Measurements from ENCODE around the gene LONP2. TPM values are rescaled to one million over a fixed set of nuclear protein-coding genes. Genes with fewer than 3 reads are reported as not detected.

LONP2 gene
- total and polyA plus RNA-seq, 2 donors, result 37.7 to 39.5 TPM

- Histone ChIP-seq H3K27ac (ENCODE audit: low read depth in 1 of 2, low read length in 1 of 2) (no peak overlapping the region), H3K36me3 (ENCODE audit: control insufficient read depth in 2 of 2, insufficient read depth in 2 of 2, low read length in 1 of 2) (peaks cover 17 to 28% of the 10 kb centered on the region in 2 donors), H3K27me3 (ENCODE audit: control insufficient read depth in 2 of 2, insufficient read depth in 1 of 2, low read length in 1 of 2) (no peaks in the 10 kb centered on the region), H3K9me3 (ENCODE audit: control insufficient read depth in 2 of 2, insufficient read depth in 1 of 2, low read length in 1 of 2) (no peaks in the 10 kb centered on the region), H3K4me3 (ENCODE audit: low read length in 2 of 2) (no peak overlapping the region), H3K4me1 (ENCODE audit: control insufficient read depth in 2 of 2, insufficient read depth in 2 of 2, low read length in 2 of 2) (no peaks in the 10 kb centered on the region)
- no peak for DNase-seq (ENCODE audit: low read depth in 6 of 9, low spot score in 9 of 9)
- WGBS, result 100% methylated on average over 1 of the region's 1 CpG
These were observed 30.4 kb downstream of the LONP2 start for GRCh38 chr16:48274476-48274875.

DNA sequence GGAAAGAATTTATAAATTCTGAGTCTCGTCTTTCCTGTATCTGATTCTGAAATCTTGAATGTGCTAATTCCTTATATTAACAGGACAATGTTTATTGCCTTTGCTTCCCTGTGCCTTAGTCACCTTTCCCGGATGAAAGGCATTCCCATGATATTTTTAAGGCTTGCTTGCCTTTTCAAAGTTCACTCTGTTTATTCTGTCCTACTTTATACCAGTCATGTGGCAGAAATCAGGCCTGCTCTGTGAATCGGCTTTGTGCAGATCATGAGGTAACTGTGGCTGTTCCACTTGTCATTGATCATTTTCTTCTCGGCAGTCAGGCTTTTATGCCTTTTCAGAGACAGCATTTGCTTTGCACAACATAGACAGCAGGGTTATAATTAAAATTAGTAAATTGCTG, 32.0 kb downstream of the LONP2 start:
- Histone ChIP-seq H3K27me3 (ENCODE audit: control insufficient read depth in 2 of 2, insufficient read depth in 1 of 2, low read length in 1 of 2) (no peaks in the 10 kb centered on the region), H3K4me3 (ENCODE audit: low read length in 2 of 2) (no peak overlapping the region), H3K9me3 (ENCODE audit: control insufficient read depth in 2 of 2, insufficient read depth in 1 of 2, low read length in 1 of 2) (no peaks in the 10 kb centered on the region), H3K36me3 (ENCODE audit: control insufficient read depth in 2 of 2, insufficient read depth in 2 of 2, low read length in 1 of 2) (peaks cover 14% of the 10 kb centered on the region in 2 donors), H3K4me1 (ENCODE audit: control insufficient read depth in 2 of 2, insufficient read depth in 2 of 2, low read length in 2 of 2) (no peaks in the 10 kb centered on the region), H3K27ac (ENCODE audit: low read depth in 1 of 2, low read length in 1 of 2) (no peak overlapping the region)
- DNase-seq (ENCODE audit: low read depth in 6 of 9, low spot score in 9 of 9), result no peak
- WGBS, result 97% methylated on average over 4 of the region's 4 CpGs

GRCh38 chr16:48277158-48277557, 33.1 kb downstream of the LONP2 start:
- Histone ChIP-seq H3K36me3 (ENCODE audit: control insufficient read depth in 2 of 2, insufficient read depth in 2 of 2, low read length in 1 of 2) (peaks cover 7 to 13% of the 10 kb centered on the region in 2 donors), H3K4me3 (ENCODE audit: low read length in 2 of 2) (no peak overlapping the region), H3K4me1 (ENCODE audit: control insufficient read depth in 2 of 2, insufficient read depth in 2 of 2, low read length in 2 of 2) (no peaks in the 10 kb centered on the region), H3K27me3 (ENCODE audit: control insufficient read depth in 2 of 2, insufficient read depth in 1 of 2, low read length in 1 of 2) (no peaks in the 10 kb centered on the region), H3K9me3 (ENCODE audit: control insufficient read depth in 2 of 2, insufficient read depth in 1 of 2, low read length in 1 of 2) (no peaks in the 10 kb centered on the region), H3K27ac (ENCODE audit: low read depth in 1 of 2, low read length in 1 of 2) (no peak overlapping the region)
- no peak for DNase-seq (ENCODE audit: low read depth in 6 of 9, low spot score in 9 of 9)
- 95% methylated on average over 5 of the region's 5 CpGs for WGBS

DNA sequence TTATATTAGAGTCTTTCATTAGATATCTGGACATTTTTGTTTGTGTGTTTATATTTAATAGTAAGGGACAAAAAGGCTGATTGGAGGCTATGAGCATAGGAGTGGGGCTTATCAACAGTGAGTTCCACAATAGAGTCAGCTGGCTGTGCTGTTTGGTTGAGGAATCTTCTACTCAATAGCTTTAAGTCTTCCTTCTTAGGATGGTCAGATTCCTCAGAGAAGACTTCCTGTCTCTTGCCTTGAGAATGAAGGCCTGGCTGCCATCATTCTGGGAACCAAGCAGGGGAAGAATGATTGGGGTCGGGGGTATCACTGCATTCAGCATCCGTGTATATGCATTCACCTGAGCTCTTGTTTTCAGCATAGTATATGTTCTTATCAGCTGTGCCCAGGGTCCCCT, 35.1 kb downstream of the LONP2 start:
- no peak overlapping the region for H3K27ac ChIP-seq (ENCODE audit: low read depth in 1 of 2, low read length in 1 of 2)
- no peak overlapping the region for H3K4me3 ChIP-seq (ENCODE audit: low read length in 2 of 2)
- H3K9me3 ChIP-seq (ENCODE audit: control insufficient read depth in 2 of 2, insufficient read depth in 1 of 2, low read length in 1 of 2), result no peaks in the 10 kb centered on the region
- no peak for DNase-seq (ENCODE audit: low read depth in 6 of 9, low spot score in 9 of 9)
- no peaks in the 10 kb centered on the region for H3K27me3 ChIP-seq (ENCODE audit: control insufficient read depth in 2 of 2, insufficient read depth in 1 of 2, low read length in 1 of 2)
- no peaks in the 10 kb centered on the region for H3K4me1 ChIP-seq (ENCODE audit: control insufficient read depth in 2 of 2, insufficient read depth in 2 of 2, low read length in 2 of 2)
- 97% methylated on average over 2 of the region's 2 CpGs for WGBS
- peaks cover 7 to 8% of the 10 kb centered on the region in 2 donors for H3K36me3 ChIP-seq (ENCODE audit: control insufficient read depth in 2 of 2, insufficient read depth in 2 of 2, low read length in 1 of 2)

- DNase-seq (ENCODE audit: low read depth in 6 of 9, low spot score in 9 of 9), result no peak
- H3K36me3 ChIP-seq (ENCODE audit: control insufficient read depth in 2 of 2, insufficient read depth in 2 of 2, low read length in 1 of 2), result peaks cover 4 to 6% of the 10 kb centered on the region in 2 donors
- 96% methylated on average over 2 of the region's 2 CpGs for WGBS
- H3K9me3 ChIP-seq (ENCODE audit: control insufficient read depth in 2 of 2, insufficient read depth in 1 of 2, low read length in 1 of 2), result no peaks in the 10 kb centered on the region
- no peak overlapping the region for H3K4me3 ChIP-seq (ENCODE audit: low read length in 2 of 2)
- no peaks in the 10 kb centered on the region for H3K4me1 ChIP-seq (ENCODE audit: control insufficient read depth in 2 of 2, insufficient read depth in 2 of 2, low read length in 2 of 2)
- H3K27ac ChIP-seq (ENCODE audit: low read depth in 1 of 2, low read length in 1 of 2), result no peak overlapping the region
- H3K27me3 ChIP-seq (ENCODE audit: control insufficient read depth in 2 of 2, insufficient read depth in 1 of 2, low read length in 1 of 2), result no peaks in the 10 kb centered on the region
These were observed 36.4 kb downstream of the LONP2 start for GRCh38 chr16:48280546-48280945.

DNA sequence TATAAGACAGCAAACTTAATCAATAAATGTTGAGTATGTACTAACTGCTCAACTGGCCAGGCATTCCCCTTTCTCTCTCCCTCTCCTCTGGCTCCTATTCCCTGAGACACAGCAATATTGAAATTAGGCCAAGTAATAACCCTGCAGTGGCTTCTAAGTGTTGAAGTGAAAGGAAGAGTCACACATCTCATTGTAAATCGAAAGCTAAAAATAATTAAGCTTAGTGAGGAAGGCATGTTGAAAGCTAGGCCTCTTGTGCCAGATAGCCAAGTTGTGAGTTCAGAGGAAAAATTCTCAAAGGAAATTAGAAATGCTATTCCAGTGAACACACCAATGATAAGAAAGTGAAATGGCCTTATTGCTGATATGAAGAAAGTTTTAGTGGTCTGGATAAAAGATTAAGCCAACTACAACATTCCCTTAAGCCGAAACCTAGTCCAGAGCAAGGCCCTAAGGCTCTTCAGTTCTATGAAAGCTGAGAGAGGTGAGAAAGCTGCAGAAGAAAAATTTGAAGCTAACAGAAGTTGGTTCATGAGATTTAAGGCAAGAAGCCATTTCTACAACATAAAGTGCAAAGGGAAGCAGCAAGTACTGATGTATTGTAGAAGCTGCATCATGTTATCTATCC, 38.6 kb downstream of the LONP2 start:
- 92% methylated on average over 2 of the region's 2 CpGs for WGBS

DNA sequence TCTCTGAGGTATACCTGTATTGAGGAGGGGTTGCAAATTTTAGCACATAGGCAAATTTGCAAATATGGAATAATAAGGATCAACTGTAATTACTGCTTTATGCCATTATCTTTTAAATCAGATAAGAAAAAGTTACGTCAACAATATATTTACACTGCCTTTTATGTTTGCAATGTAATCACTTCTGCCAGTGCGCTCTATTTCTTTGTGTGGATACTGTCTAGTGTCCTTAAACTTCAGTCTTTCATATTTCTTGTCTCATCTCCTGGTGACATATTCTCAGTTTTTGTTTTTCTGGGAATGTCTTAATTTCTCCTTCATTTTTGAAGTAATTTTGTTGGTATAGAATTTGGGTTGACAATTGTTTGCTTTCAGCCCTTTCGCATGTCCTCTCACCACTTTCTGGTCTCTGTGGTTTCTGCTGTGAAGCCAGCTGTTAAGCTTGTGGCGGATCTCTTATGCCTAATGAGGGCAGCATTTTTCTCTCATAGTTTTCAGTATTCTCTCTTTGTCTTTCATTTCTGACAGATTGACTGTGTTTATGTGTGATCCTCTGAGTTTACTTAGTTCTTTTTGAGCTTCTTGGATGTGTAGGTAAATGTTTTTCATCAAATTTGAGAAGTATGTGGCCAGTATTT, 40.8 kb downstream of the LONP2 start:
- Histone ChIP-seq H3K4me1 (ENCODE audit: control insufficient read depth in 2 of 2, insufficient read depth in 2 of 2, low read length in 2 of 2) (no peaks in the 10 kb centered on the region), H3K4me3 (ENCODE audit: low read length in 2 of 2) (no peak overlapping the region), H3K9me3 (ENCODE audit: control insufficient read depth in 2 of 2, insufficient read depth in 1 of 2, low read length in 1 of 2) (peaks cover 3 to 4% of the 10 kb centered on the region in 2 donors), H3K36me3 (ENCODE audit: control insufficient read depth in 2 of 2, insufficient read depth in 2 of 2, low read length in 1 of 2) (peaks cover 11 to 14% of the 10 kb centered on the region in 2 donors), H3K27me3 (ENCODE audit: control insufficient read depth in 2 of 2, insufficient read depth in 1 of 2, low read length in 1 of 2) (no peaks in the 10 kb centered on the region), H3K27ac (ENCODE audit: low read depth in 1 of 2, low read length in 1 of 2) (no peak overlapping the region)
- peak in 2 of 9 donors; percentile 6 to 26 for DNase-seq (ENCODE audit: low read depth in 6 of 9, low spot score in 9 of 9)
- 62% methylated on average over 4 of the region's 4 CpGs for WGBS

More for the DNA sequence above, 38.6 kb downstream of the LONP2 start:
- peak overlapping the region in 1 of 2 donors; percentile 31 for H3K27ac ChIP-seq (ENCODE audit: low read depth in 1 of 2, low read length in 1 of 2)
- no peak overlapping the region for H3K4me3 ChIP-seq (ENCODE audit: low read length in 2 of 2)
- peaks cover 3 to 4% of the 10 kb centered on the region in 2 donors for H3K9me3 ChIP-seq (ENCODE audit: control insufficient read depth in 2 of 2, insufficient read depth in 1 of 2, low read length in 1 of 2)
- DNase-seq (ENCODE audit: low read depth in 6 of 9, low spot score in 9 of 9), result no peak
- H3K27me3 ChIP-seq (ENCODE audit: control insufficient read depth in 2 of 2, insufficient read depth in 1 of 2, low read length in 1 of 2), result no peaks in the 10 kb centered on the region
- peaks cover 11 to 12% of the 10 kb centered on the region in 2 donors for H3K36me3 ChIP-seq (ENCODE audit: control insufficient read depth in 2 of 2, insufficient read depth in 2 of 2, low read length in 1 of 2)
- H3K4me1 ChIP-seq (ENCODE audit: control insufficient read depth in 2 of 2, insufficient read depth in 2 of 2, low read length in 2 of 2), result no peaks in the 10 kb centered on the region

DNA sequence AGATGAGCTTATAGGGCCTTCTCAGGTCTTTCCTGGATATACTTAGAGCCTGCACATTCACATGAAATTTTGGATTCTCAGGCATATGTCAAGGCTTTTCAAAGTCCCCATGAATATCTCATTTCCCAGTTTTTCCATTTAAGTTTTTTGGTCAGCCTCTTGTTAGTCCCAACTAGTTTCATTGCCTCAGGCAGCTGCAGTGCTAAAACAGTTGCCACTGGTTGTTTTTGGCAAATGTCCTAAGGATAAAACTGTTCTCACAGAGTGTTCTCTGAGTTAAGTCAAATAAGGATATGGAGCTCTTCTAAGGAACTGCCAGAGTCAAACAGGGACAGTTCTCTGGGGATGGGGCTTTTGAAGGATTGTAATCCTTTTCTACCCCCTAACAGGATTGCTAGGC, 43.1 kb downstream of the LONP2 start:
- Histone ChIP-seq H3K27me3 (ENCODE audit: control insufficient read depth in 2 of 2, insufficient read depth in 1 of 2, low read length in 1 of 2) (no peaks in the 10 kb centered on the region), H3K36me3 (ENCODE audit: control insufficient read depth in 2 of 2, insufficient read depth in 2 of 2, low read length in 1 of 2) (peaks cover 15 to 18% of the 10 kb centered on the region in 2 donors)

GRCh38 chr16:48291303-48291702, 47.2 kb downstream of the LONP2 start:
- DNase-seq (ENCODE audit: low read depth in 6 of 9, low spot score in 9 of 9), result no peak
- Histone ChIP-seq H3K4me1 (ENCODE audit: control insufficient read depth in 2 of 2, insufficient read depth in 2 of 2, low read length in 2 of 2) (no peaks in the 10 kb centered on the region), H3K9me3 (ENCODE audit: control insufficient read depth in 2 of 2, insufficient read depth in 1 of 2, low read length in 1 of 2) (peaks cover 3 to 4% of the 10 kb centered on the region in 2 donors), H3K27ac (ENCODE audit: low read depth in 1 of 2, low read length in 1 of 2) (no peak overlapping the region), H3K27me3 (ENCODE audit: control insufficient read depth in 2 of 2, insufficient read depth in 1 of 2, low read length in 1 of 2) (no peaks in the 10 kb centered on the region), H3K4me3 (ENCODE audit: low read length in 2 of 2) (no peak overlapping the region), H3K36me3 (ENCODE audit: control insufficient read depth in 2 of 2, insufficient read depth in 2 of 2, low read length in 1 of 2) (peaks cover 13 to 18% of the 10 kb centered on the region in 2 donors)
- 98% methylated on average over 3 of the region's 3 CpGs for WGBS

More for the DNA sequence above, 43.1 kb downstream of the LONP2 start:
- peaks cover 3 to 4% of the 10 kb centered on the region in 2 donors for H3K9me3 ChIP-seq (ENCODE audit: control insufficient read depth in 2 of 2, insufficient read depth in 1 of 2, low read length in 1 of 2)
- H3K27ac ChIP-seq (ENCODE audit: low read depth in 1 of 2, low read length in 1 of 2), result no peak overlapping the region
- no peaks in the 10 kb centered on the region for H3K4me1 ChIP-seq (ENCODE audit: control insufficient read depth in 2 of 2, insufficient read depth in 2 of 2, low read length in 2 of 2)
- DNase-seq (ENCODE audit: low read depth in 6 of 9, low spot score in 9 of 9), result no peak
- no peak overlapping the region for H3K4me3 ChIP-seq (ENCODE audit: low read length in 2 of 2)

Data from thymus (tissue), 11 donors.